Measurements from ENCODE around the gene GABARAPL1.

The GABARAPL1 gene

DNA sequence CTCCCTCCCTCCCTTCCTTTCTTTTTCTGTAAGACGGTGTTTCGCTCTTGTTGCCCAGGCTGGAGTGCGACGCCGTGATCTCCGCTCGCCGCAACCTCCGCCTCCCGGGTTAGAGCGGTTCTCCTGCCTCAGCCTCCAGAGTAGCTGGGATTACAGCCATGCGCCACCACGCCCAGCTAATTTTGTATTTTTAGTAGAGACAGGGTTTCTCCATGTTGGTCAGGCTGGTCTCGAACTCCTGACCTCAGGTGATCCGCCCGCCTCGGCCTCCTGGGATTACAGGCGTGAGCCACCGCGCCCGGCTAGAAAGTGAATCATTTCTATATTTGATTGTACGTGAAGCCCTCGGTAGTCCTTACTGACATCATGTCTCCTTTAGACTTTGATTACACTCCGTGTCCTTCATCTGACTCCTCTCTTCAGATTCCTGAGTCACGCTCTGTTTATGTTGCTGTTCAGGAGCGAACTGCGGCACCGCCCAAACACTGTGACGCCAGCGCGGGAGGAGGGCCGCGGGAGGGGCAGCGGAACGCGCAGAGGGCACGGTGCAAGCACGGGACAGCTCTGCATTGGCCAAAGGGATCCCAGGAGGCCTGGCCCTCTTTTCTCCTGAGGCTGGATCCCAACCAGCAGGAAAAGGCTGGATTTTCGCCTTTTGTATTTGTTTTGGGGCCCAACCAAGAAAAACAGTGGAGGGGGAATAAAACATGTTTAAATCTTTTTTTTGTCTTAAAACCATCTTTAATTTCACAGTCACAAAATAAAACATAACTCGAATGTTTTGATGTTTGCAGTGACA, 538 bp upstream of the GABARAPL1 start:
- Histone ChIP-seq H3K4me2 (ENCODE audit: low read length) (peak overlapping the region; percentile 82), H4K20me1 (ENCODE audit: insufficient read depth, low read length) (no peaks in the 10 kb centered on the region), H3F3A (ENCODE audit: insufficient read depth, low read length) (no peaks in the 10 kb centered on the region), H3K9me2 (ENCODE audit: low read depth, low read length) (no peaks in the 10 kb centered on the region), H3K27ac (ENCODE audit: low read depth, low read length, poor library complexity, severe bottlenecking) (peak overlapping the region; percentile 94), H3K4me1 (ENCODE audit: insufficient read depth, low read length, severe bottlenecking) (peaks cover 24% of the 10 kb centered on the region), H3K9me3 (ENCODE audit: low read length) (no peaks in the 10 kb centered on the region), H3K36me3 (ENCODE audit: insufficient read depth, low read length) (peaks cover 11% of the 10 kb centered on the region; the same call in 1 of the 2 replicates), H3K79me2 (ENCODE audit: insufficient read depth, low read length) (peaks cover 28% of the 10 kb centered on the region), H3K4me3 (ENCODE audit: low read depth, low read length, poor library complexity, severe bottlenecking) (peak overlapping the region; percentile 92), H3K9ac (ENCODE audit: low read length) (peak overlapping the region; percentile 94), H3K27me3 (ENCODE audit: insufficient read depth, low read length) (no peaks in the 10 kb centered on the region), H2AFZ (ENCODE audit: low read length) (no peak overlapping the region)
- TF ChIP-seq, protein P1, sequence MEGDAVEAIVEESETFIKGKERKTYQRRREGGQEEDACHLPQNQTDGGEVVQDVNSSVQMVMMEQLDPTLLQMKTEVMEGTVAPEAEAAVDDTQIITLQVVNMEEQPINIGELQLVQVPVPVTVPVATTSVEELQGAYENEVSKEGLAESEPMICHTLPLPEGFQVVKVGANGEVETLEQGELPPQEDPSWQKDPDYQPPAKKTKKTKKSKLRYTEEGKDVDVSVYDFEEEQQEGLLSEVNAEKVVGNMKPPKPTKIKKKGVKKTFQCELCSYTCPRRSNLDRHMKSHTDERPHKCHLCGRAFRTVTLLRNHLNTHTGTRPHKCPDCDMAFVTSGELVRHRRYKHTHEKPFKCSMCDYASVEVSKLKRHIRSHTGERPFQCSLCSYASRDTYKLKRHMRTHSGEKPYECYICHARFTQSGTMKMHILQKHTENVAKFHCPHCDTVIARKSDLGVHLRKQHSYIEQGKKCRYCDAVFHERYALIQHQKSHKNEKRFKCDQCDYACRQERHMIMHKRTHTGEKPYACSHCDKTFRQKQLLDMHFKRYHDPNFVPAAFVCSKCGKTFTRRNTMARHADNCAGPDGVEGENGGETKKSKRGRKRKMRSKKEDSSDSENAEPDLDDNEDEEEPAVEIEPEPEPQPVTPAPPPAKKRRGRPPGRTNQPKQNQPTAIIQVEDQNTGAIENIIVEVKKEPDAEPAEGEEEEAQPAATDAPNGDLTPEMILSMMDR (IDR thresholded peaks at IDR 0.05; ENCODE audit: low read length), result no peak
- TF ChIP-seq EZH2 (IDR thresholded peaks at IDR 0.05; ENCODE audit: borderline replicate concordance, low read length), result no peak

DNA sequence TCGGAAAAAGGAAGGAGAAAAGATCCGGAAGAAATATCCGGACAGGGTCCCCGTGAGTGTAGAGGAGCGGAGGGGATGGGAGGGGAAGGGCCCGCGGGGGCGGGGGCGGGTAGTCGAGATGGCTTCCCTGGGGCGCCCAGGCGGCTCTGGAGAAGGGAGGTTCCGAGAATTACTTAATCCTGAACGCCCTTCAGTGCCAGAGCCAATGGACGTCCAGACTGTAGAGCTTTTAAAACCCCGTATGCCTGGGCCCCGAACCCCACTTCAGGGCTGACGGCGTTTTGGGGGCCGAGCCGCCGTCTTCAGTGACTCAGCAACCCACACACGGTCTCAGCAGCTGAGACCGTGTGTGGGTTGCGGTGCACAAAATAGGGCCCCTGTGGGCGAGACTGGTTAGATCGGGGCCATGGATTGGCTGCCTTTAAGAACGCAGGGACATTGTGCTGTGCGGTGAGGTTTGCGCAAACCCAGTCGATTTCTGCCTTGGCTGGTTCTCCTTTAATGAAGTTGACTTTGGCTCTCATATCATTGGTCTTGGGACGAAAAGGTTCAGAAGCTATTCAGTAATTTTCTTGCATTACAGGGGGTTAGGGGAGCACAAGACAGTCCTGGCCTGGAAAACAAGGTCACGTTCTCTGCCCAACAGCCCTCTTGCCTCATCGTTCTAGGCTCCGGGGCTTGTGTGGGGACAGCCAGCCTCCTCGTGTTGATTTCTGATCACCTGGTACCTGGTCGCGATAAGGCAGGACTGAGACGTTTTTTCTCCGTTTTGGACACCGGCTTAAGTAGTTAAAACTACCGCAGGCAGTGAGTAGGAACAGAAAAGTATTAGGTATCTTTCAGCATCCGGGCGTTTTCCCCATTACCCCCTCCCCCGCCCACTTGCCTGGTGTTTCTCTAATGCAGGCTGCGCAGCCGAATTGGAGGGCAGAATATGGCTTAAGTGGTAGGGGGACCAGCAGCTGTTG, 775 bp downstream of the GABARAPL1 start:
- H3K27ac ChIP-seq (ENCODE audit: low read depth, low read length, poor library complexity, severe bottlenecking), result peak overlapping the region; percentile 94

More for the DNA sequence above, 775 bp downstream of the GABARAPL1 start:
- Histone ChIP-seq H4K20me1 (ENCODE audit: insufficient read depth, low read length) (no peaks in the 10 kb centered on the region), H3K36me3 (ENCODE audit: insufficient read depth, low read length) (peaks cover 22% of the 10 kb centered on the region), H3F3A (ENCODE audit: insufficient read depth, low read length) (no peaks in the 10 kb centered on the region), H3K4me2 (ENCODE audit: low read length) (peak overlapping the region; percentile 82), H3K4me1 (ENCODE audit: insufficient read depth, low read length, severe bottlenecking) (peaks cover 24% of the 10 kb centered on the region), H3K4me3 (ENCODE audit: low read depth, low read length, poor library complexity, severe bottlenecking) (peak overlapping the region; percentile 92), H3K27me3 (ENCODE audit: insufficient read depth, low read length) (no peaks in the 10 kb centered on the region), H3K9me3 (ENCODE audit: low read length) (no peaks in the 10 kb centered on the region), H3K9ac (ENCODE audit: low read length) (peak overlapping the region; percentile 94), H3K79me2 (ENCODE audit: insufficient read depth, low read length) (peaks cover 28% of the 10 kb centered on the region), H3K9me2 (ENCODE audit: low read depth, low read length) (no peaks in the 10 kb centered on the region), H2AFZ (ENCODE audit: low read length) (no peak overlapping the region)
- TF ChIP-seq EZH2 (IDR thresholded peaks at IDR 0.05; ENCODE audit: borderline replicate concordance, low read length), result no peak
- TF ChIP-seq, protein P1 (IDR thresholded peaks at IDR 0.05; ENCODE audit: low read length), result no peak

All from OCI-LY1 (cell line).